ENCODE data around the gene GMPS. TPM values are rescaled to one million over a fixed set of nuclear protein-coding genes. Genes with fewer than 3 reads are reported as not detected.
"Not testable (repeated sequence)": the region's sequence is repeated elsewhere in the genome, so short reads cannot be mapped to it uniquely, and the experiment has no call there.

Gene GMPS
- total RNA-seq, 1 donor from 2014 or later: 16.2 TPM

DNA sequence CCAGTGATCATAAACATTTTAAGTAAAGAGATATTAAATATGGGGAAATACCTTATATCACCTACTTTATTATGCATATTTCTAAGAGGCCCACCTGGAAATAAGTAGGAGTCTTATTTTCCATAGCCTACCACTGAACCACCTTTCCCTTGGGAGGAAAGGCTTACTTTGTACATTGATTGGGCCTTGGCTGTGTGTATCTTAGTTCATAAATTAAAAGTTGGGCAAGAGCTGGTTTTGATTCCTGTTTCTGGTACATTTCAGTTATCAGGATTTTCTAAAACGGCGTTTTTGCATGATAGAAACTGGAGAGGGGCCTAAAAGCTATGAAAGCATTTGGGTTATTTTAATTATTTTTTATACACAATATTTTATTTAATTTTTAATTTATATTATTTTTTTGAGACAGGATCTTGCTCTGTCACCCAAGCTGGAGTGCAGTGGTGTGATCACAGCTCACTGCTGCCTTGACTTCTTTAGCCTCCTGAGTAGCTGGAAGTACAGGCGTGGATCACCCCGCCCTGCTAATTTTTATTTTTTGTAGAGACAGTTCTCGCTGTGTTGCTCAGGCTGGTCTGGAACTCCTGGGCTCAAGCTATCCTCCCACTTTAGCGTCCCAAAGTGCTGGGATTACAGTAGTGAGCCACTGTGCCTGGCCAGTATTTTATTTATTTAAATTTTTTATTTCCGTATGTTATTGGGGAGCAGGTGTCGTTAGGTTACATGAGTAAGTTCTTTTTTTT is 2.6 kb downstream of the GMPS start:
- no peaks in the 10 kb centered on the region for H3K27me3 ChIP-seq (ENCODE audit: control insufficient read depth in 3 of 3, insufficient read depth in 3 of 3, low read length in 3 of 3)
- no peak overlapping the region for H3K27ac ChIP-seq (ENCODE audit: low read depth, low read length)
- no peaks in the 10 kb centered on the region for H3K9me3 ChIP-seq (ENCODE audit: control insufficient read depth in 3 of 3, low read length in 3 of 3)
- H3K4me3 ChIP-seq (ENCODE audit: low read length in 3 of 3): no peak overlapping the region
- peak overlapping the region in 1 of 3 donors; percentile 88 for H3K9ac ChIP-seq (ENCODE audit: low read depth in 1 of 3, low read length in 3 of 3)
- no peaks in the 10 kb centered on the region for H3K36me3 ChIP-seq (ENCODE audit: control insufficient read depth in 3 of 3, insufficient read depth in 3 of 3, low read length in 3 of 3)
- H3K4me1 ChIP-seq (ENCODE audit: control insufficient read depth in 3 of 3, insufficient read depth in 3 of 3, low read length in 3 of 3): peaks cover 10 to 26% (median 17%) of the 10 kb centered on the region in 3 donors

DNA sequence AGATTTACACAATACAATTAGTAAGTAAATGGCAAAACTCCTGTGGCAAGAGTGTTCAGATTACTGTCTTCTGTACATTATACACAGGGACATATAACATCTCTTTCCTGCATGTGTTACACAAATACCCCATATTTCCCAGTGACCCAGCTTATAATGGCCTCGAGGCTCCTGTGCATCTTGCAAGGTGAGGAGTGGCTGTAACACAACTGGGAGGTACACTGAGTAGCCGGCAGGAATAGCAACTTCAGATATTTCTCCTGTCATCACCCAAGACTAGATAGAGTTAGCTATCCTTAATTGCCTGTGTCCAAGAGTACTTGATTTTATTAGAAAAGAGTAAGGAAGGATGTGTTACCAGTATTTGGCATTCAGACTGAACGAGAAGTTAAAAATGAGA is 5.6 kb downstream of the GMPS start:
- Histone ChIP-seq H3K27me3 (ENCODE audit: control insufficient read depth in 3 of 3, insufficient read depth in 3 of 3, low read length in 3 of 3) (no peaks in the 10 kb centered on the region), H3K36me3 (ENCODE audit: control insufficient read depth in 3 of 3, insufficient read depth in 3 of 3, low read length in 3 of 3) (no peaks in the 10 kb centered on the region), H3K27ac (ENCODE audit: low read depth, low read length) (no peak overlapping the region), H3K9me3 (ENCODE audit: control insufficient read depth in 3 of 3, low read length in 3 of 3) (no peaks in the 10 kb centered on the region), H3K9ac (ENCODE audit: low read depth in 1 of 3, low read length in 3 of 3) (no peak overlapping the region), H3K4me3 (ENCODE audit: low read length in 3 of 3) (no peak overlapping the region), H3K4me1 (ENCODE audit: control insufficient read depth in 3 of 3, insufficient read depth in 3 of 3, low read length in 3 of 3) (peaks cover 6 to 16% (median 7%) of the 10 kb centered on the region in 3 donors)

- Histone ChIP-seq H3K9ac (ENCODE audit: low read depth in 1 of 3, low read length in 3 of 3) (no peak overlapping the region), H3K9me3 (ENCODE audit: control insufficient read depth in 3 of 3, low read length in 3 of 3) (no peaks in the 10 kb centered on the region), H3K27ac (ENCODE audit: low read depth, low read length) (no peak overlapping the region), H3K36me3 (ENCODE audit: control insufficient read depth in 3 of 3, insufficient read depth in 3 of 3, low read length in 3 of 3) (no peaks in the 10 kb centered on the region), H3K4me1 (ENCODE audit: control insufficient read depth in 3 of 3, insufficient read depth in 3 of 3, low read length in 3 of 3) (peaks cover 6 to 15% (median 7%) of the 10 kb centered on the region in 3 donors), H3K27me3 (ENCODE audit: control insufficient read depth in 3 of 3, insufficient read depth in 3 of 3, low read length in 3 of 3) (no peaks in the 10 kb centered on the region), H3K4me3 (ENCODE audit: low read length in 3 of 3) (no peak overlapping the region)
Measured at GRCh38 chr3:155876503-155876902, 6.1 kb downstream of the GMPS start.

DNA sequence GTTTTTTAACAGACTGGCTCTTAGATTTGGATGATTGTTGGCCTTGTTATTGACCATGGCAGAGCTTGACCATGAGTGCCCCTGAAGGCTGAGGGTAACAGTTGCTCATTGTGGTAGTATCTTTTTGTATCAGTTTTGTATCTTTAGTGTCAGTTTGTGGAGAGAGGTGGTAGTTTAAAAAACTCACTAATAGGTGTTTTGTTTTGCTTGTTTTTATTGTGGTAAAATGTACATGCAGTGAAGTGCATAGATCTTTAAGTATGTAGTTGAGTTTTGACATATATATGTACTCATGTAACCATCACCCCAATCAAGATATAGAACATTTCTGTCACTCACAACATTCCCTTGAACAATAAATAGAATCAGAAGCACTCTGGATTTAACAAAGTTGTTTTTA is 9.8 kb downstream of the GMPS start:
- Histone ChIP-seq H3K9me3 (ENCODE audit: control insufficient read depth in 3 of 3, low read length in 3 of 3) (no peaks in the 10 kb centered on the region), H3K27ac (ENCODE audit: low read depth, low read length) (no peak overlapping the region), H3K27me3 (ENCODE audit: control insufficient read depth in 3 of 3, insufficient read depth in 3 of 3, low read length in 3 of 3) (no peaks in the 10 kb centered on the region), H3K36me3 (ENCODE audit: control insufficient read depth in 3 of 3, insufficient read depth in 3 of 3, low read length in 3 of 3) (no peaks in the 10 kb centered on the region), H3K4me3 (ENCODE audit: low read length in 3 of 3) (no peak overlapping the region), H3K9ac (ENCODE audit: low read depth in 1 of 3, low read length in 3 of 3) (no peak overlapping the region), H3K4me1 (ENCODE audit: control insufficient read depth in 3 of 3, insufficient read depth in 3 of 3, low read length in 3 of 3) (peaks cover 0 to under 1% (median 0%) of the 10 kb centered on the region in 3 donors)

GRCh38 chr3:155884292-155884691 is 13.8 kb downstream of the GMPS start:
- no peaks in the 10 kb centered on the region for H3K27me3 ChIP-seq (ENCODE audit: control insufficient read depth in 3 of 3, insufficient read depth in 3 of 3, low read length in 3 of 3)
- no peaks in the 10 kb centered on the region for H3K9me3 ChIP-seq (ENCODE audit: control insufficient read depth in 3 of 3, low read length in 3 of 3)
- no peaks in the 10 kb centered on the region for H3K36me3 ChIP-seq (ENCODE audit: control insufficient read depth in 3 of 3, insufficient read depth in 3 of 3, low read length in 3 of 3)
- H3K27ac ChIP-seq (ENCODE audit: low read depth, low read length): no peak overlapping the region
- no peak overlapping the region for H3K9ac ChIP-seq (ENCODE audit: low read depth in 1 of 3, low read length in 3 of 3)
- H3K4me1 ChIP-seq (ENCODE audit: control insufficient read depth in 3 of 3, insufficient read depth in 3 of 3, low read length in 3 of 3): peaks cover 0 to 2% (median 0%) of the 10 kb centered on the region in 3 donors
- no peak overlapping the region for H3K4me3 ChIP-seq (ENCODE audit: low read length in 3 of 3)

DNA sequence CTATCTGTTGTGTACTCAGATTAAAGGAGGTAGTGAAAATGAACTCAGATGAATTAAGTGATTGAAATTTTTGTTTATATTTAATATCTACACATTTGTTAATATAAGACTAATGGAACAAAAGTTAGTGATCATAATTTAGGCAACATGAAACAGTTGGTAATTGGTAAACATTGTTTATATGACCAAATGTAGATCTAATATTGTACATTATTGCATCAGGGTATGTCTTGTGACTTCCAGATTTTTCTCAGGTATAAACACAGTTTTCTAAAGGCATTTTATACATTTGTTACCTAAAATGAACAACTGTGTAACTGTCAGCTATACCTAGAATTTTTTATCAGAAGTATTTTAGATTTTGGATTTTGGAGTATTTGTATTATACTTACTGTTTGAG is 14.8 kb downstream of the GMPS start:
- Histone ChIP-seq H3K36me3 (ENCODE audit: control insufficient read depth in 3 of 3, insufficient read depth in 3 of 3, low read length in 3 of 3) (no peaks in the 10 kb centered on the region), H3K27me3 (ENCODE audit: control insufficient read depth in 3 of 3, insufficient read depth in 3 of 3, low read length in 3 of 3) (no peaks in the 10 kb centered on the region), H3K9me3 (ENCODE audit: control insufficient read depth in 3 of 3, low read length in 3 of 3) (no peaks in the 10 kb centered on the region), H3K9ac (ENCODE audit: low read depth in 1 of 3, low read length in 3 of 3) (no peak overlapping the region), H3K4me1 (ENCODE audit: control insufficient read depth in 3 of 3, insufficient read depth in 3 of 3, low read length in 3 of 3) (peaks cover 0 to 6% (median 3%) of the 10 kb centered on the region in 3 donors), H3K4me3 (ENCODE audit: low read length in 3 of 3) (no peak overlapping the region), H3K27ac (ENCODE audit: low read depth, low read length) (no peak overlapping the region)

DNA sequence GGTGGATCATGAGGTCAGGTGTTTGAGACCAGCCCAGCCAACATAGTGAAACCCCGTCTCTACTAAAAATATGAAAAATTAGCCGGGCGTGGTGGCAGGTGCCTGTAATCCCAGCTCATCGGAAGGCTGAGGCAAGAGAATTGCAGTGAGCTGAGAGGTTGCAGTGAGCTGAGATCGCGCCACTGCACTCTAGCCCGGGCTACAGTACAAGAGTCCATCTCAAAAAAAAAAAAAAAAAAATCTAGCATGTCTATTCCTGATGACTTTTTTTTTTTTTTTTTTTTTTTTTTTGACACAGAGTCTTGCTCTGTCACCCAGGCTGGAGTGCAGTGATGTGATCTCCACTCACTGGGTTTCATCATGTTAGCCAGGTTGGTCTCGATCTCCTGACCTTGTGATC is 15.9 kb downstream of the GMPS start:
- H3K27ac ChIP-seq (ENCODE audit: low read depth, low read length); H3K9me3 ChIP-seq (ENCODE audit: control insufficient read depth in 3 of 3, low read length in 3 of 3); H3K4me1 ChIP-seq (ENCODE audit: control insufficient read depth in 3 of 3, insufficient read depth in 3 of 3, low read length in 3 of 3); H3K27me3 ChIP-seq (ENCODE audit: control insufficient read depth in 3 of 3, insufficient read depth in 3 of 3, low read length in 3 of 3); H3K36me3 ChIP-seq (ENCODE audit: control insufficient read depth in 3 of 3, insufficient read depth in 3 of 3, low read length in 3 of 3); H3K4me3 ChIP-seq (ENCODE audit: low read length in 3 of 3); H3K9ac ChIP-seq (ENCODE audit: low read depth in 1 of 3, low read length in 3 of 3): not testable (repeated sequence)

GRCh38 chr3:155886915-155887314 is 16.5 kb downstream of the GMPS start:
- no peaks in the 10 kb centered on the region for H3K27me3 ChIP-seq (ENCODE audit: control insufficient read depth in 3 of 3, insufficient read depth in 3 of 3, low read length in 3 of 3)
- no peak overlapping the region for H3K4me3 ChIP-seq (ENCODE audit: low read length in 3 of 3)
- H3K9me3 ChIP-seq (ENCODE audit: control insufficient read depth in 3 of 3, low read length in 3 of 3): no peaks in the 10 kb centered on the region
- peaks cover 6 to 8% (median 6%) of the 10 kb centered on the region in 3 donors for H3K4me1 ChIP-seq (ENCODE audit: control insufficient read depth in 3 of 3, insufficient read depth in 3 of 3, low read length in 3 of 3)
- no peaks in the 10 kb centered on the region for H3K36me3 ChIP-seq (ENCODE audit: control insufficient read depth in 3 of 3, insufficient read depth in 3 of 3, low read length in 3 of 3)
- no peak overlapping the region for H3K27ac ChIP-seq (ENCODE audit: low read depth, low read length)
- H3K9ac ChIP-seq (ENCODE audit: low read depth in 1 of 3, low read length in 3 of 3): no peak overlapping the region

GRCh38 chr3:155889212-155889611 is 18.8 kb downstream of the GMPS start:
- H3K27me3 ChIP-seq (ENCODE audit: control insufficient read depth in 3 of 3, insufficient read depth in 3 of 3, low read length in 3 of 3): no peaks in the 10 kb centered on the region
- H3K9me3 ChIP-seq (ENCODE audit: control insufficient read depth in 3 of 3, low read length in 3 of 3): no peaks in the 10 kb centered on the region

GRCh38 chr3:155889952-155890351 is 19.5 kb downstream of the GMPS start:
- Histone ChIP-seq H3K27me3 (ENCODE audit: control insufficient read depth in 3 of 3, insufficient read depth in 3 of 3, low read length in 3 of 3) (no peaks in the 10 kb centered on the region), H3K36me3 (ENCODE audit: control insufficient read depth in 3 of 3, insufficient read depth in 3 of 3, low read length in 3 of 3) (peaks cover 0 to 8% (median 5%) of the 10 kb centered on the region in 3 donors), H3K4me1 (ENCODE audit: control insufficient read depth in 3 of 3, insufficient read depth in 3 of 3, low read length in 3 of 3) (peaks cover 6 to 8% (median 6%) of the 10 kb centered on the region in 3 donors), H3K4me3 (ENCODE audit: low read length in 3 of 3) (no peak overlapping the region), H3K9ac (ENCODE audit: low read depth in 1 of 3, low read length in 3 of 3) (no peak overlapping the region), H3K27ac (ENCODE audit: low read depth, low read length) (no peak overlapping the region), H3K9me3 (ENCODE audit: control insufficient read depth in 3 of 3, low read length in 3 of 3) (no peaks in the 10 kb centered on the region)

More at GRCh38 chr3:155889212-155889611, 18.8 kb downstream of the GMPS start:
- Histone ChIP-seq H3K9ac (ENCODE audit: low read depth in 1 of 3, low read length in 3 of 3) (no peak overlapping the region), H3K4me1 (ENCODE audit: control insufficient read depth in 3 of 3, insufficient read depth in 3 of 3, low read length in 3 of 3) (peaks cover 6 to 8% (median 6%) of the 10 kb centered on the region in 3 donors), H3K36me3 (ENCODE audit: control insufficient read depth in 3 of 3, insufficient read depth in 3 of 3, low read length in 3 of 3) (peaks cover 0 to 3% (median 2%) of the 10 kb centered on the region in 3 donors), H3K27ac (ENCODE audit: low read depth, low read length) (no peak overlapping the region), H3K4me3 (ENCODE audit: low read length in 3 of 3) (no peak overlapping the region)
